Osteoblast (primary cell): ENCODE data around the gene MED28. TPM values are rescaled to one million over a fixed set of nuclear protein-coding genes. Genes with fewer than 3 reads are reported as not detected.

ENCODE experiments used
- DNase-seq: peaks from one replicate; pipeline ENCODE4 v3.0.0; 2011; ENCODE audit warnings: low spot score, mixed read lengths; ENCODE audit not compliant: insufficient read length; ENCODE audit errors: missing footprints
- H2AFZ ChIP-seq: 2 replicates; pipeline ENCODE4 v1.6.0; 2011; ENCODE audit warnings: mild to moderate bottlenecking, low read length
- H3K27ac ChIP-seq: 2 replicates; pipeline ENCODE4 v1.5.1; 2011; ENCODE audit warnings: mild to moderate bottlenecking, low read depth, low read length, moderate library complexity
- H3K27me3 ChIP-seq: 2 replicates; pipeline ENCODE4 v1.6.0; 2012; ENCODE audit warnings: mild to moderate bottlenecking, control low read depth, inconsistent platforms, low read length, moderate library complexity; ENCODE audit not compliant: insufficient read depth
- H3K36me3 ChIP-seq: 2 replicates; pipeline ENCODE4 v1.5.1; 2011; ENCODE audit warnings: mild to moderate bottlenecking, low read length, control low read depth, moderate library complexity; ENCODE audit not compliant: insufficient read depth
- H3K4me1 ChIP-seq: 2 replicates; pipeline ENCODE4 v1.5.1; 2011; ENCODE audit warnings: mild to moderate bottlenecking, low read length, control low read depth, moderate library complexity; ENCODE audit not compliant: insufficient read depth
- H3K4me2 ChIP-seq: 2 replicates; pipeline ENCODE4 v1.6.0; 2011; ENCODE audit warnings: mild to moderate bottlenecking, low read length; ENCODE audit not compliant: insufficient read depth
- H3K4me3 ChIP-seq: fragments of 200-600 bp; sonication (generic); 3 replicates; pipeline ENCODE4 v1.5.1; 2012; ENCODE audit warnings: mild to moderate bottlenecking, low read length, inconsistent platforms; ENCODE audit not compliant: insufficient read depth
- H3K79me2 ChIP-seq: 2 replicates; pipeline ENCODE4 v1.6.0; 2012; ENCODE audit warnings: mild to moderate bottlenecking, low read length, control low read depth, inconsistent platforms; ENCODE audit not compliant: insufficient read depth
- H3K9me3 ChIP-seq: 2 replicates; pipeline ENCODE4 v1.5.1; 2011; ENCODE audit warnings: low read depth, low read length, control low read depth
- H4K20me1 ChIP-seq: 2 replicates; pipeline ENCODE4 v1.6.0; 2012; ENCODE audit warnings: mild to moderate bottlenecking, low read length, control low read depth; ENCODE audit not compliant: insufficient read depth
- total RNA-seq: library from RNA; depleted of rRNA; stranded (reverse); fragments of >200 nt; gene quantifications from 2 replicates; pipeline ENCODE4 v1.2.3, GENCODE V29; 2012
- TF ChIP-seq, protein P1 (sequence below): IDR thresholded peaks from 2 replicates; pipeline ENCODE4 v1.5.1; 2011; ENCODE audit warnings: mild to moderate bottlenecking, low read depth, low read length, moderate library complexity; ENCODE audit errors: extremely low read depth

The MED28 gene
- total RNA-seq, 1 donor = 10.9 TPM

DNA sequence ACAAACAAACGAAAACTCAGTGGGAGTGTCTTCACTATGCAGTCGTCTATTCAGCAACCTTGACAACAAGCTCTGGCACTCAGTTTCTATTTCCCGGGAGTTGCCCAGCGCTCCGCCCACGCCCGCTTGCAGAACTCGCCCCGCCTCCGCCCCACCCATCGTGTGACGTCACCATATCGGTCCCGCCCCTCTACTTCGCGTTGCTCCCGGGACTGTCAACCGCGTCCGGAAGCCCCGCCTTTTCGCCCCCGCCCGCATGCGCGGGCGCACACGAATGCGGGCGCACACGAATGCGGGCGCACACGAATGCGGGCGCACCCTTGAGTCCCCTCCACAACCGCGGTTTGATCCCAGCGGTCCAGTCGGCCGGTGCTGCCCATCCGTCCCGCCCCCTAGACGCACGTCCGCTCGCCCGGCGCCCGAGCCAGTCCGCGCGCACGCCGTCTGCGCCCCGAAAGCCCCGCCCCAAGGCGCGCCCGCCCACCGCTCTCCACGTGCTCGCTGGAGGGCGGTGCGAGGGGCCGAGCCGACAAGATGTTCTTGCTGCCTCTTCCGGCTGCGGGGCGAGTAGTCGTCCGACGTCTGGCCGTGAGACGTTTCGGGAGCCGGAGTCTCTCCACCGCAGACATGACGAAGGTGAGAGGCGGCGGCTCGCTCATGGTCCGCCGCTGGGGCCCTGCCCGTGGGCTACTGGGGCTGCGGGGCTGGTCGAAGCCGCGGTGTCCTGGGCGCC is 37.3 kb upstream of the MED28 start, which contains the start of gene LAP3:
TSS of gene LAP3 (plus strand) at position 267 of the 733 bp plus-strand sequence. CDS start at position 535, 268 bp downstream.
- Histone ChIP-seq H3K79me2 (peaks cover 16% of the 10 kb centered on the region), H3K4me1 (peaks cover 27% of the 10 kb centered on the region), H3K27me3 (no peaks in the 10 kb centered on the region), H3K27ac (peak within 1 kb of the TSS; percentile 82), H2AFZ (peak within 1 kb of the TSS; percentile 89), H3K36me3 (peaks cover 8% of the 10 kb centered on the region), H4K20me1 (peaks cover 7% of the 10 kb centered on the region), H3K4me3 (peak within 1 kb of the TSS; percentile 92), H3K4me2 (peak within 1 kb of the TSS; percentile 87), H3K9me3 (no peaks in the 10 kb centered on the region)
- TF ChIP-seq, protein P1, sequence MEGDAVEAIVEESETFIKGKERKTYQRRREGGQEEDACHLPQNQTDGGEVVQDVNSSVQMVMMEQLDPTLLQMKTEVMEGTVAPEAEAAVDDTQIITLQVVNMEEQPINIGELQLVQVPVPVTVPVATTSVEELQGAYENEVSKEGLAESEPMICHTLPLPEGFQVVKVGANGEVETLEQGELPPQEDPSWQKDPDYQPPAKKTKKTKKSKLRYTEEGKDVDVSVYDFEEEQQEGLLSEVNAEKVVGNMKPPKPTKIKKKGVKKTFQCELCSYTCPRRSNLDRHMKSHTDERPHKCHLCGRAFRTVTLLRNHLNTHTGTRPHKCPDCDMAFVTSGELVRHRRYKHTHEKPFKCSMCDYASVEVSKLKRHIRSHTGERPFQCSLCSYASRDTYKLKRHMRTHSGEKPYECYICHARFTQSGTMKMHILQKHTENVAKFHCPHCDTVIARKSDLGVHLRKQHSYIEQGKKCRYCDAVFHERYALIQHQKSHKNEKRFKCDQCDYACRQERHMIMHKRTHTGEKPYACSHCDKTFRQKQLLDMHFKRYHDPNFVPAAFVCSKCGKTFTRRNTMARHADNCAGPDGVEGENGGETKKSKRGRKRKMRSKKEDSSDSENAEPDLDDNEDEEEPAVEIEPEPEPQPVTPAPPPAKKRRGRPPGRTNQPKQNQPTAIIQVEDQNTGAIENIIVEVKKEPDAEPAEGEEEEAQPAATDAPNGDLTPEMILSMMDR = no peak
- peak; percentile 98 for DNase-seq

GRCh38 chr4:17577665-17578481 is 36.6 kb upstream of the MED28 start:
- Histone ChIP-seq H3K4me1 (peaks cover 27% of the 10 kb centered on the region), H4K20me1 (peaks cover 7% of the 10 kb centered on the region), H3K4me3 (peak overlapping the region; percentile 92), H3K9me3 (no peaks in the 10 kb centered on the region), H3K27me3 (no peaks in the 10 kb centered on the region), H2AFZ (peak overlapping the region; percentile 42), H3K27ac (peak overlapping the region; percentile 82), H3K4me2 (peak overlapping the region; percentile 87), H3K36me3 (peaks cover 16% of the 10 kb centered on the region), H3K79me2 (peaks cover 16% of the 10 kb centered on the region)
- TF ChIP-seq, protein P1 = no peak
- DNase-seq = peak; percentile 82

- Histone ChIP-seq H3K27ac (peak overlapping the region; percentile 82), H3K9me3 (no peaks in the 10 kb centered on the region), H3K27me3 (no peaks in the 10 kb centered on the region), H3K4me3 (peak overlapping the region; percentile 92), H3K4me2 (peak overlapping the region; percentile 87), H3K4me1 (peaks cover 27% of the 10 kb centered on the region), H3K79me2 (peaks cover 16% of the 10 kb centered on the region), H3K36me3 (peaks cover 21% of the 10 kb centered on the region), H4K20me1 (peaks cover 7% of the 10 kb centered on the region), H2AFZ (peak overlapping the region; percentile 42)
- TF ChIP-seq, protein P1 = no peak
- peak; percentile 71 for DNase-seq
Measured at GRCh38 chr4:17578482-17578891, 36.0 kb upstream of the MED28 start.

DNA sequence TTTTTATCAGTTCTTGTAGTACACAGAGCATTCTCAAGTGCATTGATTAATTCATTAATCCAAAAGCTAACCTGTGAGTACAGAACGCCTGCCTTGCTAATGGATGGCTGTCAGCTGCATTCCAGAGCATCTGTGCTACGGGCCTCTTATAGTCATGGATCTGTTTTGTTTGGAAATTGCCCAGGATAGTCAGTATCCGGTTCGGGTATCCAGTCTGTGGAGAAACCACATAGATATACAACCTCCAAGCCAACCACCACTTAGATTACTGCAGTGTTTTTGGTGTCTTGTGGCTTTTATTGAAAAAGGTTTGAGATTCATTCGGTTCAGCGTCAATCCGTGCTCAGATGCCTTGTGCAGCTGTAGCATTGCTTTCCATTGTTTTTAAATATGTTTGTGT is 33.5 kb upstream of the MED28 start:
- H2AFZ ChIP-seq = no peak overlapping the region
- H3K79me2 ChIP-seq = peaks cover 16% of the 10 kb centered on the region
- TF ChIP-seq, protein P1 = no peak
- H3K27me3 ChIP-seq = no peaks in the 10 kb centered on the region
- H4K20me1 ChIP-seq = peaks cover 7% of the 10 kb centered on the region
- H3K9me3 ChIP-seq = no peaks in the 10 kb centered on the region
- H3K4me2 ChIP-seq = peak overlapping the region; percentile 8
- peaks cover 46% of the 10 kb centered on the region for H3K36me3 ChIP-seq
- peaks cover 27% of the 10 kb centered on the region for H3K4me1 ChIP-seq
- peak; percentile 95 for DNase-seq
- no peak overlapping the region for H3K4me3 ChIP-seq
- no peak overlapping the region for H3K27ac ChIP-seq
